Measurements from ENCODE around the gene SPATA6. TPM values are rescaled to one million over a fixed set of nuclear protein-coding genes. Genes with fewer than 3 reads are reported as not detected.

SPATA6 gene
- total and polyA plus RNA-seq, 4 donors = 1.1 to 5.5 (median 2.4) TPM

GRCh38 chr1:48402599-48402998 is 69.4 kb downstream of the SPATA6 start:
- H3K9ac ChIP-seq (ENCODE audit: low read depth in 1 of 2, low read length in 2 of 2) = no peak overlapping the region
- H3K36me3 ChIP-seq (ENCODE audit: control insufficient read depth in 4 of 4, insufficient read depth in 3 of 4, low read depth in 1 of 4, low read length in 3 of 4) = no peaks in the 10 kb centered on the region
- no peak for DNase-seq (ENCODE audit: low spot score)
- H3K27me3 ChIP-seq (ENCODE audit: control insufficient read depth in 4 of 4, insufficient read depth in 4 of 4, low read length in 3 of 4) = no peaks in the 10 kb centered on the region
- no peaks in the 10 kb centered on the region for H3K9me3 ChIP-seq (ENCODE audit: control insufficient read depth in 4 of 4, low read length in 3 of 4)
- TF ChIP-seq REST (IDR thresholded peaks at IDR 0.05) (no peak), SP1 (IDR thresholded peaks at IDR 0.05) (no peak), ATF3 (IDR thresholded peaks at IDR 0.05) (no peak), NR2F2 (IDR thresholded peaks at IDR 0.05) (no peak), GABPA (IDR thresholded peaks at IDR 0.05 in 1 of 2, conservative IDR thresholded peaks at IDR 0.05 in 1 of 2) (no peak), MAX (IDR thresholded peaks at IDR 0.05) (no peak), RAD21 (IDR thresholded peaks at IDR 0.05) (no peak), TAF1 (conservative IDR thresholded peaks at IDR 0.05) (no peak), HNF4G (IDR thresholded peaks at IDR 0.05) (no peak), ZBTB33 (IDR thresholded peaks at IDR 0.05) (no peak), RXRA (IDR thresholded peaks at IDR 0.05) (no peak), JUND (IDR thresholded peaks at IDR 0.05) (no peak), FOXA1 (IDR thresholded peaks at IDR 0.05) (no peak), EGR1 (IDR thresholded peaks at IDR 0.05; ENCODE audit: low read depth in 2 of 2) (no peak), FOXA2 (IDR thresholded peaks at IDR 0.05) (no peak), CTCF (IDR thresholded peaks at IDR 0.05; ENCODE audit: low read depth, low read length, missing input control) (no peak), YY1 (IDR thresholded peaks at IDR 0.05) (no peak), HNF4A (conservative IDR thresholded peaks at IDR 0.05) (no peak)
- no peak overlapping the region for H3K27ac ChIP-seq (ENCODE audit: low read depth in 1 of 2, low read length in 2 of 2)
- no peak overlapping the region for H3K4me3 ChIP-seq (ENCODE audit: low read depth in 1 of 3, low read length in 3 of 3)
- no peaks in the 10 kb centered on the region for H3K4me1 ChIP-seq (ENCODE audit: control insufficient read depth in 4 of 4, insufficient read depth in 4 of 4, low read length in 3 of 4)
- 73% methylated on average over 2 of the region's 2 CpGs for WGBS

Measured in liver (tissue), 9 donors.